Nephron (organoid): Measurements from ENCODE around the gene ACOT9.

Experiments
- H3K27ac Mint-ChIP-seq, 3 experiments: 2 replicates each; pipeline ENCODE4 v1.8.0; 2020; ENCODE audit warnings: mixed read lengths in 3 of 3, mild to moderate bottlenecking in 2 of 3, moderate library complexity in 1 of 3
- H3K27me3 Mint-ChIP-seq: 2 replicates; pipeline ENCODE4 v1.8.0; 2021; ENCODE audit warnings: low read depth, mild to moderate bottlenecking, moderate library complexity, mixed read lengths
- H3K36me3 Mint-ChIP-seq: 2 replicates; pipeline ENCODE4 v1.8.0; 2020; ENCODE audit warnings: low read depth, mixed read lengths
- H3K4me1 Mint-ChIP-seq: 2 replicates; pipeline ENCODE4 v1.8.0; 2020; ENCODE audit warnings: mixed read lengths
- H3K4me3 Mint-ChIP-seq, 3 experiments: 2 replicates each; pipeline ENCODE4 v1.8.0; 2020; ENCODE audit warnings: mild to moderate bottlenecking in 3 of 3, mixed read lengths in 3 of 3, moderate library complexity in 2 of 3
- H3K9me3 Mint-ChIP-seq: 2 replicates; pipeline ENCODE4 v1.8.0; 2020; ENCODE audit warnings: mixed read lengths
- TF ChIP-seq, protein P1 (sequence below), 3 experiments: fragments of 200-600 bp; sonication (generic); IDR thresholded peaks; one replicate each; pipeline ENCODE4 v1.5.0; 2021; ENCODE audit warnings: antibody characterized with exemption in 3 of 3; ENCODE audit not compliant: unreplicated experiment in 3 of 3

Gene ACOT9

DNA sequence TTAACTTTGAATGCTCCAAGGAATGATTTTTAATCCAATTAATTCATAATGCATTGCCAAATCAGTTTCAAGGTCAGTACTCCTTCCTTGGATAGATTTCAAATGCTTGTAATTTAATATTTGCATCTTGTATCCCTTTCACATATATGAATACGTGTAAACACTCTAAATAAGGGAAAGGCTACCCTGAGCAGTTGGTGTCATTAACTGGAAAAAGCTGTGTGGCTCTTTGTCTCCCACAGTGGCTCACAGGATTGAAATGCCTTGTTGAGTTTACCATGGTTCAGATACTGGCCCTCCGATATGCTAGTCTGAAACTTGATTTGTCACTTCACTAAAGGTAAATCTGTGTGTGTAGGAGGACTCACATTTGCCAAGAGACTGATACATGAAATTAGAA, 16.7 kb upstream of the ACOT9 start:
- H3K27me3 Mint-ChIP-seq = no peaks in the 10 kb centered on the region
- TF ChIP-seq, protein P1, sequence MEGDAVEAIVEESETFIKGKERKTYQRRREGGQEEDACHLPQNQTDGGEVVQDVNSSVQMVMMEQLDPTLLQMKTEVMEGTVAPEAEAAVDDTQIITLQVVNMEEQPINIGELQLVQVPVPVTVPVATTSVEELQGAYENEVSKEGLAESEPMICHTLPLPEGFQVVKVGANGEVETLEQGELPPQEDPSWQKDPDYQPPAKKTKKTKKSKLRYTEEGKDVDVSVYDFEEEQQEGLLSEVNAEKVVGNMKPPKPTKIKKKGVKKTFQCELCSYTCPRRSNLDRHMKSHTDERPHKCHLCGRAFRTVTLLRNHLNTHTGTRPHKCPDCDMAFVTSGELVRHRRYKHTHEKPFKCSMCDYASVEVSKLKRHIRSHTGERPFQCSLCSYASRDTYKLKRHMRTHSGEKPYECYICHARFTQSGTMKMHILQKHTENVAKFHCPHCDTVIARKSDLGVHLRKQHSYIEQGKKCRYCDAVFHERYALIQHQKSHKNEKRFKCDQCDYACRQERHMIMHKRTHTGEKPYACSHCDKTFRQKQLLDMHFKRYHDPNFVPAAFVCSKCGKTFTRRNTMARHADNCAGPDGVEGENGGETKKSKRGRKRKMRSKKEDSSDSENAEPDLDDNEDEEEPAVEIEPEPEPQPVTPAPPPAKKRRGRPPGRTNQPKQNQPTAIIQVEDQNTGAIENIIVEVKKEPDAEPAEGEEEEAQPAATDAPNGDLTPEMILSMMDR (IDR thresholded peaks at IDR 0.05; ENCODE audit: unreplicated experiment in 3 of 3) = no peak
- no peaks in the 10 kb centered on the region for H3K36me3 Mint-ChIP-seq

DNA sequence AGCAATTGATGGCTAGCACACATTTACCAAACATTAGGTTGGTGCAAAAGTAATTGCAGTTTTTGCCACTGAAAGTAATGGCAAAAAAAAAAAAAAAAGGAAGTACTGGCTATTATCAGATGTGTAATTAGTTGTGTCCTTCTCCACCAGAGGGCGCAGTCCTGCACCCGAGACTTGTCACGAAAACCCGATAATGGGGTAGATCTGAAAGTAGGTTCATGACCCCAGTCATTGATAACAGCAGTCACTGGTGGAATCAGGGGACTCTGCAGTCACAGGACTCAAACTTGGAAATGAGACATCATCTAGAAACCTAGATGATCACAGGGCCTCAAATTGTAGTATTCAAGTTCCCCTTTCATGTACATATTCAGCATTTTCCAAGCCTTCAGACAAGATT, 13.1 kb upstream of the ACOT9 start:
- H3K9me3 Mint-ChIP-seq = no peaks in the 10 kb centered on the region
- TF ChIP-seq, protein P1 (IDR thresholded peaks at IDR 0.05; ENCODE audit: unreplicated experiment in 3 of 3) = peak; percentile 38 to 61 (median 46)
- H3K27ac Mint-ChIP-seq = no peak overlapping the region
- no peaks in the 10 kb centered on the region for H3K36me3 Mint-ChIP-seq
- H3K4me1 Mint-ChIP-seq = peaks cover 7% of the 10 kb centered on the region
- H3K4me3 Mint-ChIP-seq = no peak overlapping the region
- no peaks in the 10 kb centered on the region for H3K27me3 Mint-ChIP-seq

More for the DNA sequence above, 16.7 kb upstream of the ACOT9 start:
- H3K4me1 Mint-ChIP-seq = peaks cover 8% of the 10 kb centered on the region
- no peak overlapping the region for H3K4me3 Mint-ChIP-seq
- H3K27ac Mint-ChIP-seq = no peak overlapping the region
- H3K9me3 Mint-ChIP-seq = no peaks in the 10 kb centered on the region

DNA sequence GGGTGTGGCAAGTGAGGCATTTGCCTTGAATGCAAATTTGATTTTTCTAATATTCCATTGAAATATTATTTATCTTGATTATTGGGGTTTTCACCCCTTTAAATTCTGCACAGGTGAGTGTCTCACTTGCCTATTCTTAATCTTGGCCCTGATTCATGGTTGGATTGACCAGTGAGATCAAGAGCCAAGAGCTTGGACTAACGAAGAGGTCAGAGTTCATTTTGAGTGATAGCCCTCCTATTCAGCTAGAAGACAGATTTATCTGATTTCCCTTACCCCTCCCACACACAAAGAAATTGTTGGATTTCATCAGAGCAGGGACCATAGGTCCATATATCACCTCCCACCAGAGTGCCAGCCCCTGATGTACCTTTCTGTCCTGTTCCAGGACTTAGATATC, 11.6 kb upstream of the ACOT9 start:
- Mint-ChIP-seq H3K27ac (no peak overlapping the region), H3K4me1 (peaks cover 7% of the 10 kb centered on the region), H3K27me3 (no peaks in the 10 kb centered on the region), H3K4me3 (no peak overlapping the region), H3K9me3 (no peaks in the 10 kb centered on the region), H3K36me3 (no peaks in the 10 kb centered on the region)
- TF ChIP-seq, protein P1 (IDR thresholded peaks at IDR 0.05; ENCODE audit: unreplicated experiment in 3 of 3) = no peak

DNA sequence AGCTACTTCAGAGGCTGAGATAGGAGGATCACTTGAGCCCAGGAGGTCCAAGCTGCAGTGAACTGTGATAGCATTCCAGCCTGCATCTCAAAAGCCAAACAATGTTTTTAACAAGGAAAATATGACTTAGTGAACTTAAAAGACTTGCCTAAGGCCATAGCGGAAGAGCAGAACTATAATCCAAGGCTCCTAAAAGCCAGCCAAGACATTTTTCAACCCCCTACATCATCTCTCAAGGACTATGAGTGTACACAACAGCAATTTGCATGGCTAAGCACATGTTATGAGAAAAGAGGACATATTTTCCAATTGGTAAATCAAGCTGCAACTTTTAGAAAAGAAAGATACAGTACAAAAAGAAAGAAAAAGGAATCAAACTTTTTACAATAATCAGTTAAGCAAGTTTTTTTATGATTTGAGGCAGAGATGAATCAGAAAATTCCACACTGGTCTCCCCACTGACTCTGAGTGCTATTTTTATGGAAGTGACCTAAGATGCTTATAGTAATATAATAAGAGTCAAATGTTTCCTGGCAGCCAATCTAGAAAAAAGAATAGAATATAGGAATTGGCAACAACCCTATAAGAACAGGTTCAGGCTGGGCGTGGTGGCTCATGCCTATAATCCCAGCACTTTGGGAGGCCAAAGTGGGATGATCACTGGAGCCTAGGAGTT, 9.8 kb upstream of the ACOT9 start:
- H3K4me3 Mint-ChIP-seq = no peak overlapping the region
- TF ChIP-seq, protein P1 (IDR thresholded peaks at IDR 0.05; ENCODE audit: unreplicated experiment in 3 of 3) = no peak
- H3K9me3 Mint-ChIP-seq = no peaks in the 10 kb centered on the region
- H3K27ac Mint-ChIP-seq = no peak overlapping the region
- peaks cover 13% of the 10 kb centered on the region for H3K4me1 Mint-ChIP-seq
- H3K27me3 Mint-ChIP-seq = no peaks in the 10 kb centered on the region
- H3K36me3 Mint-ChIP-seq = no peaks in the 10 kb centered on the region

DNA sequence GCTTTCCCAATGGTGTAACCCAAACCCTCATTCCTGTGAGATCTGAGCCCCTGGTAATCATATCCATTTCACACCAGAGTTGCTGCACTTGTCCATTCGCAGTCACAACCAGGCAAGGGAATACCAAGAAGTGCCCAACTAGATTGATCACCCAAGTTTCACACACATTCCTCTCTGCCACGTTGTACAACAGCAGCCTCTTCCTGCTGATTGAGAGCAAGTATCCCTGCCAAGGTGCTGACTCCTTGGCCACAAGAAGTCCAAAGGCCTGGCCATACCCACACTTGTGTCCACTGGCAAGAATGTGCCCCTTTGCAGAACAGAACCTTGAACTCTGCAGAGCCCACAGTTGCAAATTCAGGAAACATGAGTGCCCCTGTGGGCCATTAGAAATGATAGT, 6.5 kb upstream of the ACOT9 start:
- no peak overlapping the region for H3K4me3 Mint-ChIP-seq
- peaks cover 13% of the 10 kb centered on the region for H3K4me1 Mint-ChIP-seq
- no peak overlapping the region for H3K27ac Mint-ChIP-seq
- H3K27me3 Mint-ChIP-seq = no peaks in the 10 kb centered on the region
- TF ChIP-seq, protein P1 (IDR thresholded peaks at IDR 0.05; ENCODE audit: unreplicated experiment in 3 of 3) = no peak
- no peaks in the 10 kb centered on the region for H3K36me3 Mint-ChIP-seq
- H3K9me3 Mint-ChIP-seq = no peaks in the 10 kb centered on the region

DNA sequence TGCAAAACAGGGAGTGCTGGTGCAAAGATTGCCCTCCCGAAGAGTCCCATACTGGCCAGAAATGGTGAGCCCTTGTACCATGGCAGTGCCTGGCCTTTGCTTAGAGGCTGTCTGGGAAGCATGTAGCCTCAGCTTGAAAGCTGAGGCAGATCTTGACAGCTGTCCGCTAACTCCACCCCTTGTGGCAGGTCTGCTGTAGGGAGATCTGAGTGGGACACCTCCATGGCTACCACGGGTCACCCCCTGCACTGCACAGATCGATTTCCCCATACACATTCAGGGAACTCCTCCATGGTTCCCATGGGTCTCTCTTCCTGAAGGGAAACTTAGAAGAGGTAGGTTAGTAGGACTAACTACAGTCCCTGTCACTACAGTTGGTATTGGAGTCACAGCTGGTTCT, 6.1 kb upstream of the ACOT9 start:
- Mint-ChIP-seq H3K27ac (no peak overlapping the region), H3K4me1 (peaks cover 13% of the 10 kb centered on the region), H3K36me3 (no peaks in the 10 kb centered on the region), H3K4me3 (no peak overlapping the region), H3K27me3 (no peaks in the 10 kb centered on the region), H3K9me3 (no peaks in the 10 kb centered on the region)
- TF ChIP-seq, protein P1 (IDR thresholded peaks at IDR 0.05; ENCODE audit: unreplicated experiment in 3 of 3) = no peak
